Hepatocyte (in vitro differentiated cells): ENCODE results near the gene SLC43A2. TPM values are rescaled to one million over a fixed set of nuclear protein-coding genes. Genes with fewer than 3 reads are reported as not detected.

Source experiments
- DNase-seq: peaks from one replicate; pipeline ENCODE4 v3.0.0-alpha.2; 2016; ENCODE audit warnings: low spot score
- H2AFZ ChIP-seq: fragments of 200-600 bp; sonication (generic); 2 replicates; pipeline ENCODE4 v1.6.0; 2016; ENCODE audit warnings: antibody characterized with exemption, mild to moderate bottlenecking
- H3K27ac ChIP-seq: fragments of 200-600 bp; sonication (generic); 2 replicates; pipeline ENCODE4 v1.5.1; 2016; ENCODE audit warnings: mild to moderate bottlenecking
- H3K27me3 ChIP-seq: fragments of 200-600 bp; sonication (generic); 2 replicates; pipeline ENCODE4 v1.6.1; 2016
- H3K36me3 ChIP-seq: fragments of 200-600 bp; sonication (generic); replicated peaks from 2 replicates; pipeline ENCODE4 v1.5.1; 2016; ENCODE audit warnings: low read depth; ENCODE audit not compliant: insufficient read depth
- H3K4me1 ChIP-seq: fragments of 200-600 bp; sonication (generic); 2 replicates; pipeline ENCODE4 v1.5.1; 2016; ENCODE audit warnings: mild to moderate bottlenecking, moderate library complexity; ENCODE audit not compliant: insufficient read depth
- H3K4me2 ChIP-seq: fragments of 200-600 bp; sonication (generic); 2 replicates; pipeline ENCODE4 v1.6.0; 2016
- H3K4me3 ChIP-seq: fragments of 200-600 bp; sonication (generic); 2 replicates; pipeline ENCODE4 v1.5.1; 2016; ENCODE audit warnings: mild to moderate bottlenecking
- H3K79me2 ChIP-seq: fragments of 200-600 bp; sonication (generic); 2 replicates; pipeline ENCODE4 v1.6.0; 2017; ENCODE audit warnings: mild to moderate bottlenecking
- H3K9me2 ChIP-seq: fragments of 200-600 bp; sonication (generic); replicated peaks from 2 replicates; pipeline ENCODE4 v1.6.0; 2017; ENCODE audit warnings: mild to moderate bottlenecking; ENCODE audit not compliant: insufficient read depth
- H3K9me3 ChIP-seq: fragments of 200-600 bp; sonication (generic); 2 replicates; pipeline ENCODE4 v1.5.1; 2016; ENCODE audit warnings: low read depth, mild to moderate bottlenecking
- H4K20me1 ChIP-seq: fragments of 200-600 bp; sonication (generic); 2 replicates; pipeline ENCODE4 v1.6.0; 2016; ENCODE audit warnings: mild to moderate bottlenecking; ENCODE audit not compliant: insufficient read depth, poor library complexity, severe bottlenecking
- EZH2 ChIP-seq: fragments of 200-600 bp; sonication (generic); IDR thresholded peaks from 2 replicates; pipeline ENCODE4 v1.6.1; 2016; ENCODE audit warnings: antibody characterized with exemption, mild to moderate bottlenecking, borderline replicate concordance
- EZH2phosphoT487 ChIP-seq: fragments of 200-600 bp; sonication (generic); IDR thresholded peaks from one replicate; pipeline ENCODE4 v1.6.1; 2018; ENCODE audit warnings: antibody characterized with exemption, mild to moderate bottlenecking, low read depth, moderate library complexity; ENCODE audit not compliant: unreplicated experiment, severe bottlenecking
- WGBS: methylation state at CpG from one replicate; pipeline ENCODE4 v1.1.6; 2016; ENCODE audit warnings: low lambda C conversion rate; ENCODE audit errors: missing lambda C conversion rate; 5-methylcytosine and 5-hydroxymethylcytosine counted together
- polyA plus RNA-seq: library from polyadenylated mRNA; unstranded; fragments of >200 nt; fragmentation: Nextera tagmentation; extraction: Ambion mirVana; gene quantifications from 2 replicates; pipeline ENCODE4 v1.2.1, GENCODE V29; 2016
- total RNA-seq: library from RNA; depleted of rRNA; stranded (reverse); fragments of >200 nt; gene quantifications from 2 replicates; pipeline ENCODE4 v1.2.3, GENCODE V29; 2014
- TF ChIP-seq, protein P1 (sequence below): fragments of 200-600 bp; sonication (generic); IDR thresholded peaks from 2 replicates; pipeline ENCODE4 v1.5.1; 2016; ENCODE audit warnings: antibody characterized with exemption, mild to moderate bottlenecking; ENCODE audit not compliant: poor library complexity

Gene SLC43A2
- total and polyA plus RNA-seq, 2 experiments from 2014 or later, result 6.0 to 10.2 TPM

- Histone ChIP-seq H3K4me3 (no peak overlapping the region), H3K27ac (no peak overlapping the region), H4K20me1 (no peaks in the 10 kb centered on the region), H2AFZ (no peak overlapping the region), H3K27me3 (no peaks in the 10 kb centered on the region), H3K79me2 (no peaks in the 10 kb centered on the region), H3K9me3 (no peaks in the 10 kb centered on the region), H3K4me1 (peaks cover 4% of the 10 kb centered on the region), H3K4me2 (no peak overlapping the region), H3K9me2 (no peaks in the 10 kb centered on the region), H3K36me3 (no peaks in the 10 kb centered on the region)
- TF ChIP-seq EZH2phosphoT487 (no peak), EZH2 (no peak)
- TF ChIP-seq, protein P1, sequence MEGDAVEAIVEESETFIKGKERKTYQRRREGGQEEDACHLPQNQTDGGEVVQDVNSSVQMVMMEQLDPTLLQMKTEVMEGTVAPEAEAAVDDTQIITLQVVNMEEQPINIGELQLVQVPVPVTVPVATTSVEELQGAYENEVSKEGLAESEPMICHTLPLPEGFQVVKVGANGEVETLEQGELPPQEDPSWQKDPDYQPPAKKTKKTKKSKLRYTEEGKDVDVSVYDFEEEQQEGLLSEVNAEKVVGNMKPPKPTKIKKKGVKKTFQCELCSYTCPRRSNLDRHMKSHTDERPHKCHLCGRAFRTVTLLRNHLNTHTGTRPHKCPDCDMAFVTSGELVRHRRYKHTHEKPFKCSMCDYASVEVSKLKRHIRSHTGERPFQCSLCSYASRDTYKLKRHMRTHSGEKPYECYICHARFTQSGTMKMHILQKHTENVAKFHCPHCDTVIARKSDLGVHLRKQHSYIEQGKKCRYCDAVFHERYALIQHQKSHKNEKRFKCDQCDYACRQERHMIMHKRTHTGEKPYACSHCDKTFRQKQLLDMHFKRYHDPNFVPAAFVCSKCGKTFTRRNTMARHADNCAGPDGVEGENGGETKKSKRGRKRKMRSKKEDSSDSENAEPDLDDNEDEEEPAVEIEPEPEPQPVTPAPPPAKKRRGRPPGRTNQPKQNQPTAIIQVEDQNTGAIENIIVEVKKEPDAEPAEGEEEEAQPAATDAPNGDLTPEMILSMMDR, result no peak
- 60% methylated on average over 15 of the region's 17 CpGs for WGBS
- DNase-seq, result no peak
Measured at GRCh38 chr17:1638171-1638590, 9.5 kb upstream of the SLC43A2 start.

GRCh38 chr17:1636732-1637285 lies 8.2 kb upstream of the SLC43A2 start:
- DNase-seq, result no peak
- H3K27me3 ChIP-seq, result no peaks in the 10 kb centered on the region

DNA sequence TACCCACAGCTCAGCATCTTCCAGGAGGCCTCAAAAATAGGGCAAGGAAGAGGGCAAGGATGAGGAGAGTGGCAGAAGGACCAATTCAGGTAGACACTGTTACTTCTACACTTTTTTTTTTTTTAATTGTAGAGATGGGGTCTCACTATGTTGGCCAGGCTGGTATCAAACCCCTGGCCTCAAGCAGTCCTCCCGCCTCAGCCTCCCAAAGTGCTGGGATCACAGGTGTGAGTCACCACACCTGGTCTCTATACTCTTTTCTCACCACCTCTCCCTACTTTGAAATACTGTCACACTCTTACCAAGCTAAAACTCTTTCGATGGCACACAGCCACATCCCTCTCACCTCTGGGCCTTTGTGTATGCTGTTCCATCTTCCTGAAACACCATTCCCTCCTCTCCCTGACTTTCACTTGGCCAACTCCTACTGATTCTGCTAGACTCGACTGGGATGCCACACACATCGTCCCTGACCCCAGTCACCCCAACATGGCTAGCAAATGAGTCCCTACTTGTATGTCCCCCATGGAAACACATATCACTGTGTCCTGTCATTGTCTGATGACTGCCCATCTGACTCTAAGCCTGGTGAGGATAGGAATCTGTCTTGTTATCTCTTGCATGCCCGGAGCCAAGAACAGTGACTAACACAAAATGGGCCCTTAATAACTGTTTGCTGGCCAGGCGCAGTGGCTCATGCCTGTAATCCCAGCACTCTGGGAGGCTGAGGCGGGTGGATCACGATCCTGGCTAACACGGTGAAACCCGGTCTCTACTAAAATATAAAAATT lies 7.2 kb upstream of the SLC43A2 start:
- WGBS, result 84% methylated on average over 10 of the region's 10 CpGs

More at GRCh38 chr17:1636732-1637285, 8.2 kb upstream of the SLC43A2 start:
- H3K9me2 ChIP-seq, result no peaks in the 10 kb centered on the region
- H2AFZ ChIP-seq, result no peak overlapping the region
- no peaks in the 10 kb centered on the region for H3K9me3 ChIP-seq
- H3K36me3 ChIP-seq, result no peaks in the 10 kb centered on the region
- TF ChIP-seq EZH2, result no peak
- TF ChIP-seq, protein P1, result no peak
- no peak for TF ChIP-seq EZH2phosphoT487
- no peaks in the 10 kb centered on the region for H3K79me2 ChIP-seq
- no peak overlapping the region for H3K4me2 ChIP-seq
- no peak overlapping the region for H3K27ac ChIP-seq
- peaks cover 4% of the 10 kb centered on the region for H3K4me1 ChIP-seq
- no peaks in the 10 kb centered on the region for H4K20me1 ChIP-seq
- WGBS, result 89% methylated on average over 15 of the region's 15 CpGs
- no peak overlapping the region for H3K4me3 ChIP-seq

More for the DNA sequence above, 7.2 kb upstream of the SLC43A2 start:
- Histone ChIP-seq H3K4me1 (peaks cover 4% of the 10 kb centered on the region), H3K27ac (no peak overlapping the region), H2AFZ (no peak overlapping the region), H3K36me3 (no peaks in the 10 kb centered on the region), H3K27me3 (no peaks in the 10 kb centered on the region), H4K20me1 (no peaks in the 10 kb centered on the region), H3K9me2 (no peaks in the 10 kb centered on the region), H3K9me3 (no peaks in the 10 kb centered on the region), H3K4me2 (no peak overlapping the region), H3K4me3 (no peak overlapping the region), H3K79me2 (no peaks in the 10 kb centered on the region)
- DNase-seq, result no peak
- TF ChIP-seq, protein P1, result no peak
